Hematopoietic multipotent progenitor cell treated with erythropoietin and hydrocortisone succinate and interleukin-3 and kit ligand, for 8 days (in vitro differentiated cells): ENCODE data around the gene PCDH1.
"Not testable (repeated sequence)": the region's sequence is repeated elsewhere in the genome, so short reads cannot be mapped to it uniquely, and the experiment has no call there.

Experiments used
- DNase-seq: peaks from one replicate; pipeline ENCODE4 v3.0.0-alpha.2; 2015

PCDH1 gene

DNA sequence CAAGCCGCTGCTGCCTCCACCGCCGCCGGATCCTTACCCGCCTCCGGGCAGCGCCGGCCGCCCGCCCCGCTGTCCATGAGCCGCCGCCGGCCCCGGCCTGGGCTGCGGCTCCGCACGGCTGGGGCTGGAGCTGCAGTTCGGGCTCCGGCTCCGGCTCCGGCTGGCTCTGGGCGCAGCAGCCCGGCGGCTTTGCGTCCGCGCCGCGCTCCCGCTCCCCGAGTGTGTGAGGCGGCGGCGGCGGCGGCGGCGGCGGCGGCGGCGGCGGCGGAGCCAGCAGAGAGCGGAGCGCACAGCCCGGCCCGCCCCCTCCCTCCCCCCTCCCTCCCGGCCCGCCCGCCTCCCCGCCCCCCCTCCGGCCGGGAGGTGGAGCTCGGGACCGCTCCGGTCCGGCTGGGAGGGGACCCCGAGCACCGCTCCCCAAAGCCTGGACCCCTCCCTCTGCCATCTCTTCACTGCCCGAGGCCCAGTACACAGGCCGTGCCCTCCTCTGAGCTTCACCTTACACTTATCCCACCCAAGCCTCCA lies at the start of gene PCDH1:
TSS of gene PCDH1 (minus strand) at position 225 of the 525 bp plus-strand sequence. CDS start at position 77, 148 bp downstream.
- no peak for DNase-seq

DNA sequence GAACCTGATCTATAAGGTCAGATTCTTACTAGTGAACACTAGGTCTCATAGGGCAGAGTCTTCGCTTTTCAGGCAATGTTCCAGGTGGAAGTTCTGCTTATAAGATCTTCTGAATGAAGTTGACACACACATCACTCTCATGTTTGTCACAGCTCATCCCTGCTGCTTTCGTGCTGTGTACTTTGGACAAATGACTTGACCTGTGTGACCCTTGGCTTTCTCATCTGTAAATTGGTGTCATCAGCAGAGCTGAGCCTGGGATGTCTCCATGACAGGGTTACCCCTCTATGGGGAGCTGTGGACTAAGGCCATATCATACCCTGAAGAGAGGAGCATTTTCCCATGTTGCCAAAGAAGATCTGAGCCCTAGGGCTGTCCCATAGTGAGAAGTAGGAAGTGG lies 48.2 kb upstream of the PCDH1 start:
- no peak for DNase-seq

GRCh38 chr5:141923448-141924313 lies 45.5 kb upstream of the PCDH1 start, which contains the start of gene DELE1:
DELE1 (plus strand) TSS chr5:141923871; CDS start chr5:141923942, 71 bp downstream.
- DNase-seq = peak; percentile 96

DNA sequence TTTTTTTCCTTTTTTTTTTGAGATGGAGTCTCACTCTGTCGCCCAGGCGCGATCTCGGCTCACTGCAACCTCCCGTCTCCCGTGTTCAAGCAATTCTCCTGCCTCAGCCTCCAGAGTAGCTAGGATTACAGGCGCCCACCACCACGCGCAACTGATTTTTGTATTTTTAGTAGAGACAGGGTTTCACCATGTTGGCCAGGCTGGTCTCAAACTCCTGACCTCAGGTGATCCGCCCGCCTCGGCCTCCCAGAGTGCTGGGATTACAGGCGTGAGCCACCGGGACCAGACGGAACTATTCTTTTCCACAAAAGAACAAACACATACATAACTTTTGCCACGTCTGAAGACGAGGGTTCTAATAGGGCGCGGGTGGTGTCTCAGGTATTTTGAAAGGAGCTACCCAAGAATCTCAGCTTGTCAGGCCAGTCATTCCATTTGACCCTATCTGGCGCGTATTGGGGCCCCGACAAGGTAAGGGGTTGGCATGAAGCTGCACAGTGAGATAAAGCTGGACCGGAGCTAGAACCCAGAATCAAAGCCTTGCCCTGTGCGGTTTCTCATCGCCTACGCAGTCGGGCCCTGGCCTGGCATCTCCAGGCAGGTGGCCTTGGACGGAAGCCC lies 44.7 kb upstream of the PCDH1 start:
- not testable (repeated sequence) for DNase-seq

DNA sequence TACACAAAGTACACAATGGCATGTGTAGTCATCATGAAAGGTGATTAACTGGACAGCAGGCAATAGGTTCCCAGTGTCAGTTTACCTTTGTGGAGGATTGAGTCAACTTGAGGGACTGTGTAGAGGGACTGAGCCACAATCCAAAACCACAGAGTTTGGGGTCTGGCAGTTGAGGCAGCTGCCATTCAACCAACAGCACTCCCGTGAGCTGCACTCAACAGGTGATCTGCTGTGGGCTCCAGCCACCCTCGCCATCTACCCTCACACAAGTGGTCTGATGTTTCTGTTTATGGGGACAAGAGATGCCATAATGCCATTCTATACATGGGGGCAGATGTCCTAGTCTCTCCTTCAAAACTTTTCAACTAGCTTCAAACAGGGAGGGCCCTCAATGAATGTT lies 42.6 kb upstream of the PCDH1 start:
- no peak for DNase-seq

DNA sequence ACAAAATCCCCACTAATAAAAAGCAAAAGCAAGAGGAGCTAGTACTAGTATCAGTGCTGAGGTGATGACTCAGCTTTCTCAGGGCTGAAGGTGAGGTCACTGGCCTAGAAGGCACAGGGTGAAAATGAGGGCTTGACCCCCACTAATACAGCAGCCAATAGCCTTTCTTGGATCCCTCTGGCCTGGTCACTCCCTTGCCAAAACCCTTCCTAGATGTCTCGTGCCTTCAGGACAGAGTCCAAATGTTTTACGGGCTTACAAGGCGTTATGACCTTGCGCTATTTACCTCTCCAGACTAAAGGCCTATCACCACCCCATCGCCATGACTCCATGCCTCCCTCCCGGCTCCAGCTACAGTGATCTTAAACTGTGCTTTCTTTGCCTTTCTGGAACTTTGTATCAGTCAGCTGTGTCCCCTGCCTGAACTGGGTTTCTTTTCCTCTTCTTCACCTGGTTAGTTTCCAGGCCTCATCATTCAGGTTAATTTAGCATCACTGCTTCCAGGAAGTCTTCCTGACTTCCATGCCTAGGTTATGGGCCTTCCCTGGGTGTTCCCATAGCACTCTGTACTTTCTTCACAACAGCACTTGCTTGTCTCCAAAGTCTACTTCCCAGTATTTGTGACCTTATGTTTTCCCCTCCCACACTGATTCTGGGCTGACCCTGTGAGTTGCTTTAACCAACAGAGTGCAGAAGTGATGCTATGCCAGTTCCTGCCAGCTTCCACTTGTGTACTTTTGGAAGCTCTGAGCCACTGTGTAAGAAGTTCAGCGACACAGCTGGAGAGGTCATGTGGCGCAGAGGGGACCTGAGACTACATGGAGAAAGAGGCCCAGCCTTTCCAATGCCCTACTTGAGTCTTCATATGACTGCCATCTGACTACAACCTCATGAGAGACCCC lies 41.3 kb upstream of the PCDH1 start:
- DNase-seq = no peak

DNA sequence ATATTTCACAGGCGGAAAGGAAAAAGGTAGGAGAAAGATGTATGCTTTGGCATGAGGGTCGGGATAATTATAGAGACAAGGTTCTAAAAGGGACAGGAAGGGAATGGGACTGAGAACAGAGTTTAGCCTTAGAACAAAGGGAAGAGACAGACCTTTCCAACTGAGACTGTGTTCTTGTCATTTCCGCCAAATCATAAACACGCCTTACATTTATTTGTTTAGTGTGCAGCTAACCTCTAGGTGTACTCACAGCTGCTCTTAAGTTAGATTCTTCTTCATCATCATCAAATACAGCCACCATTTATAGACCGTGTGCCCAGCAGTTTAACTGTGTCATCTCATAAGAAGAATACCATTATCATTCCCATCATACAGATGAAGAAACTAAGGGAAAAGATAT lies 39.5 kb upstream of the PCDH1 start:
- DNase-seq = no peak

DNA sequence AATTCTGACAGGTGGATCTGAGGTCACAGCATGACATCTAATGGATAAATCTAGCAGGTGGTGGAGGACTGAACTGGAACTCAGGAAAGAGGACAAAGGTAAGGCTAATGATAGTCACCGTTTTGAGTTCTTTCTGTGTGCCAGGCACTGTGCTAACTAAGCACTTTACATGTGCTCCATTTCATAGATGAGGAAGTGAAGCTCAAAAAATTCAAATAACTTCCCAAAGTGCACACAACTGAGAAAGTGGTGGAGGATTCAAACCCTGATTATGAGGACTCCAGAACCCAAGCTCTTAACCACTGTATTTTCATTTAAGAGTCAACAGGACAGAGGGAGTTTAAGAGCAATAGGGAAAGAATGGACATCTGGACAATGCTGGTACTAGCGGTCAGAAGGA lies 38.3 kb upstream of the PCDH1 start:
- DNase-seq = no peak

- no peak for DNase-seq
Observed at GRCh38 chr5:141915881-141916336, 37.7 kb upstream of the PCDH1 start.

GRCh38 chr5:141914797-141915196 lies 36.6 kb upstream of the PCDH1 start:
- no peak for DNase-seq

DNA sequence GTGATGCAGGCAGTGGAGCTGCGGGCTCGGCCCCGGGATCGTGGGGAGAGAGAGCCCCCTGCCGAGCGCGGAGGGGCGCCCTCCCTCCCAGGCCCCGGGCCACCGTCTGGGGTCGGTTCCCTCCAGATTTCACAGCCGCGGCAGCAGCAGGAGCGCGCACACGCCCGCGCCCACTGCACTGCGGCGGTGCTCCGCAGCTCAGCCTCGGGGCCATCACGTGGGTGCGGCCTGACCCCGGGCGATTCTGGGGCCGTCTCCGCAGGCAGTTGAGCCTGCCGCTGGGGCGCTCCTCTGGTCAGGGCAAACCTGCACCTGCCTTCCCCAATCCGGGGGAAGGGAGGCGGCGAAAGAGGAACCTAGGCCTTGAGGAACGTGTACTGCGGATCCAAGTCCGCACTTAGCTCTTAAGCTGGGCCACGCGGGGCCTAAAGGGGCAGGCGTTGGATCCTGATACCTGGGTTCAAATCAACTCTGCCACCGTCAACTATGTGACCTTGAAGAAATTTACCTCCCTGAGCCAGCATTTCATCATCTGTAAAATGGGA lies 36.1 kb upstream of the PCDH1 start:
- DNase-seq = no peak

DNA sequence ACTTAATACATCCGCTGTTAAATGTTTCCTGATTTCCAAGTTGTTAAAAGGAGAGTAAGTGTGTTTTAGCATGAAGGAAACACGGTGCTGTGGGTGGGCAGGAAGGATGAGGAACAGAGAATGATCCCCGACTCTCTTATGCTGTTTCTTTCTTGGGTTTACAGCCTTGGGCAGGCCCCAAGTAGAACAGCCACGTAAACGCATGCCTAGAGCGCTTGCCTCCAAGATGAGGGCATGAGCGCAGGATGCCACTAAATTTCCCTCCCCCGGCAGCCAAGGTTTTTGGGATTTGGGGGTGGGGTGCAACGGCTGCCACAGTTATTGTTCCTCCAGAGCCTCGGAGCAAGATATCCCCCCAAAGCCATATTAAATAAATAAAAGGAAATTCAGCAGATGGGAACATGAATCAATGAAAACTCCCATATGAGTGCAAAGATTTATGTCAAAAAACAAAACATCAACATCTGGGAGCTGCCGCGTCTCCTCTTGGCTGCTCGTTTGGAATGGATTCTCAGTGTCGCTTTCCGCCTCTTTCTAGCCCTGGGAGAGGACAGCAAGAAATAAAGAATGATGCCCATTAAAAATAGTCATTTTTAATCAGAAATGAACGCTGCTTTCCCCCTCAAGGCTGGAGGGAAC lies 35.5 kb upstream of the PCDH1 start:
- no peak for DNase-seq

GRCh38 chr5:141910271-141910673 lies 32.1 kb upstream of the PCDH1 start:
- DNase-seq = no peak

DNA sequence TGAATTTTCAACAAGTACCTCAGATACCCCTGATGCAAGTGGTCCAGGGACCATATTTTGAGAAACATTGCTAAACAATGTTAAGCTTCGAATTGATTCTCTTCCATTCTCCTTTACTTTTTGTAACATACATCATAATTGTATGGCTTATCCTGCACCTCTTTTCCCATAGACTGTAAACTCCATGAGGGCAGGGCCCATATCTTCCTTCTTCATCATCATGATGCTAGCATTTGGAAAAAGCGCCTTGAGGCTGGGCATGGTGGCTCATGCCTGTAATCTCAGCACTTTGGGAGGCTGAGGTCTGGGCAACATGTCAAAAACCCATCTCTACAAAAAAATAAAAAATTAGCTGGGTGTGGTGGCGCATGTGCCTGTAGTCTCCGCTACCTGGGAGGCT lies 31.0 kb upstream of the PCDH1 start:
- no peak for DNase-seq

- no peak for DNase-seq
Observed at GRCh38 chr5:141908796-141909195, 30.6 kb upstream of the PCDH1 start.

GRCh38 chr5:141906972-141907371 lies 28.8 kb upstream of the PCDH1 start:
- DNase-seq = no peak

- DNase-seq = no peak
Observed at GRCh38 chr5:141906517-141906916, 28.3 kb upstream of the PCDH1 start.

- no peak for DNase-seq
Observed at GRCh38 chr5:141904551-141904950, 26.3 kb upstream of the PCDH1 start.

DNA sequence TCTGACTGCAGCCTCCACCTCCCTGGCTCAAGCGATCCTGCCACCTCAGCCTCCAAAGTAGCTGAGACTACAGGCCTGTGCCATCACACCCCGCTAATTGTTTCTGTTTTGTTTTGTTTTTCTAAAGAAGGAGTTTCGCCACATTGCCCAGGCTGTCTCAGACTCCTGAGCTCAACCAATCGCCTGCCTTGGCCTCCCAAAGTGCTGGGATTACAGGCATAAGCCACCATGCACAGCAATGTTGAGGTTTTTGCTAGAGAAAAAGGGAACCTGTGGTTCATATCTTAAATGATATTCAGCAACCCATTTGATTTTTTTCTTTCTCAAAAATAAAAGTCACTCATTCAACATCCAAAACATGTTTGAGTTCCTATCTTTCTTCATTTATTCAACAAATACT lies 25.1 kb upstream of the PCDH1 start:
- no peak for DNase-seq

GRCh38 chr5:141902015-141902814 lies 24.0 kb upstream of the PCDH1 start:
- peak; percentile 12 for DNase-seq

DNA sequence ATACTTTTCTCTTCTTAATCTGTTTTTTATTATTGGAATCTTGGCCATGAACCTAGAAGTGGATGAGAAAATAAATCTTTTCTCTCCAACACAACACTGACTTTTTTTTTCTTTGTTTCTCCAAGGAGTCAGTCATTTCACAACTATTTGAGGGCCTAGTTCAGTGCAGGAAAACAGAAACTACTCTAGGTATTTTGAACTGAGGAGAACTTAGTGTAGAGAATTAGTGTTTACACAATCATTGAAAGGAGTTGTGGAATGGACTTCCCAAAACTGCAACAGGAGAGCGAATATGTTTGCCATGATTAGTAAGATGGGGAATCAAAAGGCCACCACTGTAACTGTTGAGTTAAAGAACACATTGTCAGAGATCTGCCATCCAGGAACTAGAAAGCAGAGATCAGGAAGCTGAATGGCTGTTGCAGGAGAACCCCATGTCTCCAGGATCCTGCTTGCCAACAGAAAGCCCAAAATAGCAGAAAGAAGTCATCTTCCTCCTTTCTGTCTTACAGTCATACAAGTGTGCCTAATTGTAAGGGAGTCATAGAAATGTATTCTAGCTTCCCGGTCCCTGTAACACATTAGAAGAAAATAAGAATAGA lies 20.3 kb upstream of the PCDH1 start:
- DNase-seq = no peak
